ENCODE measurements around the gene IRAK1BP1. TPM values are rescaled to one million over a fixed set of nuclear protein-coding genes. Genes with fewer than 3 reads are reported as not detected.
A peak's percentile ranks its signal among the peaks of the same experiment; 100 is the strongest.
"Not testable (repeated sequence)": the region's sequence is repeated elsewhere in the genome, so short reads cannot be mapped to it uniquely, and the experiment has no call there.

Gene IRAK1BP1
- total RNA-seq, 1 donor from 2014 or later: 2.6 TPM

GRCh38 chr6:78845567-78845966, 21.8 kb upstream of the IRAK1BP1 start:
- TF ChIP-seq, protein P1, sequence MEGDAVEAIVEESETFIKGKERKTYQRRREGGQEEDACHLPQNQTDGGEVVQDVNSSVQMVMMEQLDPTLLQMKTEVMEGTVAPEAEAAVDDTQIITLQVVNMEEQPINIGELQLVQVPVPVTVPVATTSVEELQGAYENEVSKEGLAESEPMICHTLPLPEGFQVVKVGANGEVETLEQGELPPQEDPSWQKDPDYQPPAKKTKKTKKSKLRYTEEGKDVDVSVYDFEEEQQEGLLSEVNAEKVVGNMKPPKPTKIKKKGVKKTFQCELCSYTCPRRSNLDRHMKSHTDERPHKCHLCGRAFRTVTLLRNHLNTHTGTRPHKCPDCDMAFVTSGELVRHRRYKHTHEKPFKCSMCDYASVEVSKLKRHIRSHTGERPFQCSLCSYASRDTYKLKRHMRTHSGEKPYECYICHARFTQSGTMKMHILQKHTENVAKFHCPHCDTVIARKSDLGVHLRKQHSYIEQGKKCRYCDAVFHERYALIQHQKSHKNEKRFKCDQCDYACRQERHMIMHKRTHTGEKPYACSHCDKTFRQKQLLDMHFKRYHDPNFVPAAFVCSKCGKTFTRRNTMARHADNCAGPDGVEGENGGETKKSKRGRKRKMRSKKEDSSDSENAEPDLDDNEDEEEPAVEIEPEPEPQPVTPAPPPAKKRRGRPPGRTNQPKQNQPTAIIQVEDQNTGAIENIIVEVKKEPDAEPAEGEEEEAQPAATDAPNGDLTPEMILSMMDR (IDR thresholded peaks at IDR 0.05; ENCODE audit: insufficient read depth, low read length, severe bottlenecking): no peak
- DNase-seq (ENCODE audit: low read depth) (no peak), FAIRE-seq (no peak)

GRCh38 chr6:78850621-78851020, 16.7 kb upstream of the IRAK1BP1 start:
- DNase-seq (ENCODE audit: low read depth): peak; percentile 9
- no peak for FAIRE-seq
- Histone ChIP-seq H3K27me3 (ENCODE audit: control insufficient read depth, insufficient read depth, low read length) (no peaks in the 10 kb centered on the region), H3K36me3 (ENCODE audit: control insufficient read depth, insufficient read depth, low read length) (no peaks in the 10 kb centered on the region), H3K4me3 (ENCODE audit: low read depth, low read length) (no peak overlapping the region)
- TF ChIP-seq, protein P1 (IDR thresholded peaks at IDR 0.05; ENCODE audit: insufficient read depth, low read length, severe bottlenecking): no peak

More at GRCh38 chr6:78845567-78845966, 21.8 kb upstream of the IRAK1BP1 start:
- no peaks in the 10 kb centered on the region for H3K36me3 ChIP-seq (ENCODE audit: control insufficient read depth, insufficient read depth, low read length)
- H3K4me3 ChIP-seq (ENCODE audit: low read depth, low read length): no peak overlapping the region
- no peaks in the 10 kb centered on the region for H3K27me3 ChIP-seq (ENCODE audit: control insufficient read depth, insufficient read depth, low read length)

DNA sequence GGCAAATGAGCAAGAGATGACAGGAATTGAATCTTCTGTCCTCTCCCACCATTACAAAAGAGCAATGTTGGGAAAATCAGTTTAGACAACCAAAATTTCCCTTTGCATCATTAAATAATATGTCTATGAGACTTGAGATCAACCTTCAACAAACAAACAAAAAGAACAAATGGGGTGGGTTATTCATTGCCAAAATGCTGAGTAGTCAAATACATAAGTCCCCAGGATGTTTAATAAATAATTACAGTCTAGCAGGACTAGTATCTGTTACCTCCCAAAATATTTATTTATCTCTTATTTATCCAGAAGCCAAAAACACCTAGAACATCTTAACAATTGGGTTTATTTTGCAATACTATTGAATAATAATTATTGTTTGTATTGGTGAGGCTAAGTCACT, 16.2 kb upstream of the IRAK1BP1 start:
- DNase-seq (ENCODE audit: low read depth): no peak
- TF ChIP-seq, protein P1 (IDR thresholded peaks at IDR 0.05; ENCODE audit: insufficient read depth, low read length, severe bottlenecking): no peak
- Histone ChIP-seq H3K36me3 (ENCODE audit: control insufficient read depth, insufficient read depth, low read length) (no peaks in the 10 kb centered on the region), H3K27me3 (ENCODE audit: control insufficient read depth, insufficient read depth, low read length) (no peaks in the 10 kb centered on the region), H3K4me3 (ENCODE audit: low read depth, low read length) (no peak overlapping the region)
- FAIRE-seq: no peak

- no peak for FAIRE-seq
- no peaks in the 10 kb centered on the region for H3K27me3 ChIP-seq (ENCODE audit: control insufficient read depth, insufficient read depth, low read length)
These were observed 12.8 kb upstream of the IRAK1BP1 start for GRCh38 chr6:78854546-78854945.

GRCh38 chr6:78858339-78858938, 8.9 kb upstream of the IRAK1BP1 start:
- not testable (repeated sequence) for H3K4me3 ChIP-seq (ENCODE audit: low read depth, low read length); FAIRE-seq; H3K27me3 ChIP-seq (ENCODE audit: control insufficient read depth, insufficient read depth, low read length); H3K36me3 ChIP-seq (ENCODE audit: control insufficient read depth, insufficient read depth, low read length); DNase-seq (ENCODE audit: low read depth)

More at GRCh38 chr6:78854546-78854945, 12.8 kb upstream of the IRAK1BP1 start:
- TF ChIP-seq, protein P1 (IDR thresholded peaks at IDR 0.05; ENCODE audit: insufficient read depth, low read length, severe bottlenecking): no peak
- DNase-seq (ENCODE audit: low read depth): no peak
- no peaks in the 10 kb centered on the region for H3K36me3 ChIP-seq (ENCODE audit: control insufficient read depth, insufficient read depth, low read length)
- H3K4me3 ChIP-seq (ENCODE audit: low read depth, low read length): no peak overlapping the region

GRCh38 chr6:78861509-78861908, 5.8 kb upstream of the IRAK1BP1 start:
- TF ChIP-seq, protein P1 (IDR thresholded peaks at IDR 0.05; ENCODE audit: insufficient read depth, low read length, severe bottlenecking): peak; percentile 24
- DNase-seq (ENCODE audit: low read depth) (peak; percentile 12), FAIRE-seq (no peak)
- Histone ChIP-seq H3K36me3 (ENCODE audit: control insufficient read depth, insufficient read depth, low read length) (no peaks in the 10 kb centered on the region), H3K27me3 (ENCODE audit: control insufficient read depth, insufficient read depth, low read length) (no peaks in the 10 kb centered on the region), H3K4me3 (ENCODE audit: low read depth, low read length) (no peak overlapping the region)
